Tibial nerve (tissue), 3 donors: Measurements from ENCODE around the gene HAAO.

ENCODE experiments used
- CTCF ChIP-seq, 5 experiments: fragments of 200-600 bp in 3 of 5; fragments of 450-650 bp in 2 of 5; sonication (generic) in 3 of 5; IDR thresholded peaks; one replicate each; pipeline ENCODE4 v1.5.1; 2016 to 2019; ENCODE audit warnings: antibody characterized with exemption in 5 of 5, mild to moderate bottlenecking in 3 of 5, moderate library complexity in 2 of 5
- POLR2A ChIP-seq, 2 donors: fragments of 450-650 bp; IDR thresholded peaks; one replicate each; pipeline ENCODE4 v1.6.1; 2017; ENCODE audit warnings: antibody characterized with exemption in 2 of 2, mild to moderate bottlenecking in 2 of 2, moderate library complexity in 2 of 2

GRCh38 chr2:42726680-42727079, 65.7 kb downstream of the HAAO start:
- TF ChIP-seq CTCF (IDR thresholded peaks at IDR 0.05): no peak
- TF ChIP-seq POLR2A (IDR thresholded peaks at IDR 0.05): no peak
